A673 (cell line): Measurements from ENCODE around the gene GRIK4. TPM values are rescaled to one million over a fixed set of nuclear protein-coding genes. Genes with fewer than 3 reads are reported as not detected.
A peak's percentile ranks its signal among the peaks of the same experiment; 100 is the strongest.

Experiments
- BruUV-seq: library from RNA; stranded (reverse); fragments of 400-500 nt; replicated peaks from 2 replicates; lab custom pipeline; 2021; lab: Mats Ljungman, UMichigan
- CTCF ChIA-PET: fragments of 300-600 bp; sonication (Branson Sonifier 250); formaldehyde crosslinking; loops from one replicate; lab custom pipeline; 2022; ENCODE audit warnings: antibody characterized with exemption; lab: Charles Lee
- POLR2A ChIA-PET: fragments of 300-600 bp; sonication (Branson Sonifier 250); formaldehyde crosslinking; loops from one replicate; lab custom pipeline; 2022; ENCODE audit warnings: antibody characterized with exemption; ENCODE audit not compliant: low non-redundant PET; lab: Charles Lee
- DNase-seq: peaks from one replicate; pipeline ENCODE4 v3.0.0-alpha.2; 2015; ENCODE audit warnings: low spot score
- H3K27ac ChIP-seq: fragments of 200-600 bp; sonication (generic); 2 replicates; pipeline ENCODE4 v1.5.1; 2016; ENCODE audit warnings: mixed run types, low read depth, mild to moderate bottlenecking, mixed read lengths, antibody characterized with exemption, low read length; ENCODE audit not compliant: poor library complexity, severe bottlenecking
- H3K27me3 ChIP-seq: fragments of 200-600 bp; sonication (generic); replicated peaks from 2 replicates; pipeline ENCODE4 v1.6.1; 2017; ENCODE audit warnings: mixed run types, low read depth, mild to moderate bottlenecking, mixed read lengths, antibody characterized with exemption, low read length; ENCODE audit not compliant: insufficient read depth, poor library complexity
- H3K36me3 ChIP-seq: fragments of 200-600 bp; sonication (generic); 2 replicates; pipeline ENCODE4 v1.6.1; 2016; ENCODE audit warnings: mixed run types, mild to moderate bottlenecking, mixed read lengths, antibody characterized with exemption, low read length; ENCODE audit not compliant: insufficient read depth, poor library complexity, severe bottlenecking
- H3K4me1 ChIP-seq: fragments of 200-600 bp; sonication (generic); 2 replicates; pipeline ENCODE4 v1.6.1; 2017; ENCODE audit warnings: mixed run types, mild to moderate bottlenecking, mixed read lengths, antibody characterized with exemption, low read length; ENCODE audit not compliant: insufficient read depth, poor library complexity, severe bottlenecking
- H3K4me3 ChIP-seq: fragments of 200-600 bp; sonication (generic); 2 replicates; pipeline ENCODE4 v1.5.1; 2016; ENCODE audit warnings: low read depth, mixed run types, mild to moderate bottlenecking, mixed read lengths, low read length; ENCODE audit not compliant: poor library complexity, severe bottlenecking
- H3K9me3 ChIP-seq: fragments of 200-600 bp; sonication (generic); 2 replicates; pipeline ENCODE4 v1.6.1; 2016; ENCODE audit warnings: mixed run types, low read depth, mild to moderate bottlenecking, mixed read lengths, antibody characterized with exemption, low read length; ENCODE audit not compliant: poor library complexity, severe bottlenecking
- CTCF ChIP-seq: fragments of 300-800, 200-600 bp; sonication (generic); conservative IDR thresholded peaks from 2 replicates; pipeline ENCODE4 v1.5.1; 2017; ENCODE audit warnings: low read depth, mild to moderate bottlenecking, antibody characterized with exemption, low read length, moderate library complexity, mixed read lengths
- EZH2 ChIP-seq: fragments of 200-600 bp; sonication (generic); IDR thresholded peaks from 2 replicates; pipeline ENCODE4 v1.6.1; 2017; ENCODE audit warnings: borderline replicate concordance, low read depth, mild to moderate bottlenecking, mixed read lengths, antibody characterized with exemption, low read length; ENCODE audit not compliant: poor library complexity, severe bottlenecking
- intact Hi-C: fragments of 100-400 bp; cut with micrococcal nuclease; formaldehyde crosslinking; loops from one replicate; pipeline ENCODE4 v1.10.0; 2022; ENCODE audit not compliant: unreplicated experiment
- total RNA-seq: library from RNA; stranded (reverse); gene quantifications from 2 replicates; pipeline ENCODE4 v1.2.3, GENCODE V29; 2021

The GRIK4 gene
- total RNA-seq, 1 experiment from 2014 or later, result not detected

GRCh38 chr11:120666121-120666639 is 154.6 kb downstream of the GRIK4 start:
- no peaks in the 10 kb centered on the region for H3K36me3 ChIP-seq
- H3K27me3 ChIP-seq, result peaks cover 85% of the 10 kb centered on the region
- H3K4me1 ChIP-seq, result no peaks in the 10 kb centered on the region
- DNase-seq, result no peak
- no peak overlapping the region for H3K4me3 ChIP-seq
- CTCF ChIA-PET, result no interaction called here
- no TSS peak for BruUV-seq
- POLR2A ChIA-PET, result no interaction called here
- intact Hi-C loops, result no loop called here
- TF ChIP-seq EZH2, result no peak
- TF ChIP-seq CTCF, result no peak
- no peak overlapping the region for H3K27ac ChIP-seq
- H3K9me3 ChIP-seq, result no peaks in the 10 kb centered on the region

DNA sequence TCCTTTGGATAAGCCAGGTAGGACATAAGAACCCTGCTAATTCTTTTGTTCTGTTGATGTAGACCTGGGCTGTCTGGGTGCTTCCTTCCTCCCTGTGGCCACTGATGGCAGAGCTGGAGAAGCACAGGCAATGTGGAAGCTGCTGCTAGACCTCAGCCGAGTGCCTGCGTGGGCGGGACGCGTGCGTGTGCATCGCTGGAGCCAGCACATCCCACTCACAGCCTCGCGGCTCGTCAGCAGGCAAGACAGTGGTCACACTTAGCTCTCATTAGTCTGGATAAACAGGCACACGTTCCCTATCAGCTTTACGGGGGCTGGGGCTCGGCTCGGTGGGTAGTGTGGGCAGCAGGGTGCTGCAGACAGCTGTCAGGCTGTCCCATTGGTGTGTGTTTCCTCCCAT is 155.7 kb downstream of the GRIK4 start:
- H3K36me3 ChIP-seq, result no peaks in the 10 kb centered on the region
- no peak for TF ChIP-seq CTCF
- TF ChIP-seq EZH2, result no peak
- ChIA-PET CTCF (no interaction called here), POLR2A (no interaction called here)
- H3K27ac ChIP-seq, result no peak overlapping the region
- DNase-seq, result peak; percentile 31
- no peaks in the 10 kb centered on the region for H3K9me3 ChIP-seq
- peaks cover 76% of the 10 kb centered on the region for H3K27me3 ChIP-seq
- no peak overlapping the region for H3K4me3 ChIP-seq
- intact Hi-C loops, result no loop called here
- no TSS peak for BruUV-seq
- H3K4me1 ChIP-seq, result no peaks in the 10 kb centered on the region

- no peaks in the 10 kb centered on the region for H3K36me3 ChIP-seq
- H3K4me3 ChIP-seq, result no peak overlapping the region
- intact Hi-C loops, result no loop called here
- H3K27me3 ChIP-seq, result peaks cover 69% of the 10 kb centered on the region
- H3K27ac ChIP-seq, result no peak overlapping the region
- ChIA-PET POLR2A (no interaction called here), CTCF (no interaction called here)
- TF ChIP-seq CTCF (no peak), EZH2 (no peak)
- BruUV-seq, result no TSS peak
- H3K9me3 ChIP-seq, result no peaks in the 10 kb centered on the region
- H3K4me1 ChIP-seq, result no peaks in the 10 kb centered on the region
- DNase-seq, result no peak
Measured at GRCh38 chr11:120667934-120668333, 156.4 kb downstream of the GRIK4 start.
